Neutrophil (primary cell): ENCODE results near the gene FAM83E.

Experiments
- H3K27ac ChIP-seq: fragments of 200-600 bp; sonication (generic); 2 replicates; pipeline ENCODE4 v1.5.1; 2016; ENCODE audit warnings: mild to moderate bottlenecking, moderate library complexity
- H3K27me3 ChIP-seq: fragments of 200-600 bp; sonication (generic); 2 replicates; pipeline ENCODE4 v1.6.0; 2016; ENCODE audit warnings: mild to moderate bottlenecking
- H3K36me3 ChIP-seq: fragments of 200-600 bp; sonication (generic); 2 replicates; pipeline ENCODE4 v1.5.1; 2017
- H3K4me1 ChIP-seq, 2 experiments: fragments of 200-600 bp in 1 of 2; sonication (generic) in 1 of 2; 1 replicate in 1 of 2; 2 replicates in 1 of 2; pipeline versions ENCODE4 v1.5.1 to v1.6.1; 2013 to 2016; ENCODE audit warnings: low read depth in 1 of 2, low read length in 1 of 2, mild to moderate bottlenecking in 1 of 2, moderate library complexity in 1 of 2; ENCODE audit not compliant: control insufficient read depth in 1 of 2, insufficient read depth in 1 of 2
- H3K4me3 ChIP-seq, 2 experiments: fragments of 200-600 bp in 1 of 2; sonication (generic) in 1 of 2; 1 replicate in 1 of 2; 2 replicates in 1 of 2; pipeline ENCODE4 v1.5.1; 2013 to 2016; ENCODE audit warnings: low read depth in 1 of 2, low read length in 1 of 2, mild to moderate bottlenecking in 1 of 2, moderate library complexity in 1 of 2
- H3K9me3 ChIP-seq: fragments of 200-600 bp; sonication (generic); 2 replicates; pipeline ENCODE4 v1.5.1; 2016
- CTCF ChIP-seq: fragments of 200-600 bp; sonication (generic); IDR thresholded peaks from 2 replicates; pipeline ENCODE4 v1.5.1; 2016; ENCODE audit warnings: antibody characterized with exemption

The FAM83E gene

GRCh38 chr19:48623556-48624066, 8.7 kb upstream of the FAM83E start:
- Histone ChIP-seq H3K36me3 (peaks cover 6% of the 10 kb centered on the region), H3K27me3 (no peaks in the 10 kb centered on the region), H3K9me3 (no peaks in the 10 kb centered on the region), H3K4me1 (peaks cover 25 to 28% of the 10 kb centered on the region in 2 experiments), H3K4me3 (peak overlapping the region; percentile 43 to 58), H3K27ac (peak overlapping the region; percentile 67)
- TF ChIP-seq CTCF, result no peak

GRCh38 chr19:48619692-48620585, 5.1 kb upstream of the FAM83E start:
- Histone ChIP-seq H3K36me3 (peaks cover 27% of the 10 kb centered on the region), H3K27me3 (no peaks in the 10 kb centered on the region), H3K4me3 (peak overlapping the region; percentile 73 to 79), H3K9me3 (no peaks in the 10 kb centered on the region), H3K4me1 (peaks cover 37 to 38% of the 10 kb centered on the region in 2 experiments), H3K27ac (peak overlapping the region; percentile 87)
- TF ChIP-seq CTCF, result no peak

- Histone ChIP-seq H3K27me3 (no peaks in the 10 kb centered on the region), H3K4me1 (peaks cover 32 to 34% of the 10 kb centered on the region in 2 experiments), H3K9me3 (no peaks in the 10 kb centered on the region), H3K36me3 (peaks cover 32% of the 10 kb centered on the region), H3K27ac (peak within 1 kb of the TSS; percentile 87), H3K4me3 (peak within 1 kb of the TSS; percentile 73 to 79)
- peak; percentile 51 for TF ChIP-seq CTCF
Observed at GRCh38 chr19:48618916-48619691, 4.2 kb upstream of the FAM83E start, which contains the start of the genes RPL18 and SPHK2. Gene RPL18 (minus strand): TSS chr19:48619178. CDS start chr19:48619143, 35 bp downstream. Gene SPHK2 (plus strand): TSS chr19:48619506. CDS start chr19:48620515, 1,009 bp downstream.

- Histone ChIP-seq H3K27me3 (no peaks in the 10 kb centered on the region), H3K9me3 (no peaks in the 10 kb centered on the region), H3K27ac (peak overlapping the region; percentile 87), H3K4me3 (peak overlapping the region; percentile 73 to 79), H3K4me1 (peaks cover 24 to 28% of the 10 kb centered on the region in 2 experiments), H3K36me3 (peaks cover 32% of the 10 kb centered on the region)
- TF ChIP-seq CTCF, result no peak
Observed at GRCh38 chr19:48618278-48618915, 3.5 kb upstream of the FAM83E start.
